ENCODE measurements around the gene GABRB2. TPM values are rescaled to one million over a fixed set of nuclear protein-coding genes. Genes with fewer than 3 reads are reported as not detected.

GABRB2 gene
- total RNA-seq, 1 experiment from 2014 or later, result not detected

- ATAC-seq (no peak), DNase-seq (ENCODE audit: low read depth, low spot score) (no peak)
- Histone ChIP-seq H3K36me3 (ENCODE audit: control insufficient read depth, insufficient read depth, low read length) (no peaks in the 10 kb centered on the region), H3K9me3 (ENCODE audit: control insufficient read depth, insufficient read depth, low read depth, low read length) (no peaks in the 10 kb centered on the region), H3K27ac (ENCODE audit: low read length) (no peak overlapping the region), H3K4me1 (ENCODE audit: control insufficient read depth, insufficient read depth, low read length) (no peaks in the 10 kb centered on the region), H3K4me3 (ENCODE audit: low read depth in 2 of 2, low read length in 2 of 2) (no peak overlapping the region), H3K27me3 (ENCODE audit: control insufficient read depth, insufficient read depth, low read length) (no peaks in the 10 kb centered on the region; the same call in 1 of the 2 replicates)
- TF ChIP-seq SIN3A (IDR thresholded peaks at IDR 0.05; ENCODE audit: borderline replicate concordance, insufficient read depth, low read depth, low read length), result no peak
- TF ChIP-seq, protein P1, sequence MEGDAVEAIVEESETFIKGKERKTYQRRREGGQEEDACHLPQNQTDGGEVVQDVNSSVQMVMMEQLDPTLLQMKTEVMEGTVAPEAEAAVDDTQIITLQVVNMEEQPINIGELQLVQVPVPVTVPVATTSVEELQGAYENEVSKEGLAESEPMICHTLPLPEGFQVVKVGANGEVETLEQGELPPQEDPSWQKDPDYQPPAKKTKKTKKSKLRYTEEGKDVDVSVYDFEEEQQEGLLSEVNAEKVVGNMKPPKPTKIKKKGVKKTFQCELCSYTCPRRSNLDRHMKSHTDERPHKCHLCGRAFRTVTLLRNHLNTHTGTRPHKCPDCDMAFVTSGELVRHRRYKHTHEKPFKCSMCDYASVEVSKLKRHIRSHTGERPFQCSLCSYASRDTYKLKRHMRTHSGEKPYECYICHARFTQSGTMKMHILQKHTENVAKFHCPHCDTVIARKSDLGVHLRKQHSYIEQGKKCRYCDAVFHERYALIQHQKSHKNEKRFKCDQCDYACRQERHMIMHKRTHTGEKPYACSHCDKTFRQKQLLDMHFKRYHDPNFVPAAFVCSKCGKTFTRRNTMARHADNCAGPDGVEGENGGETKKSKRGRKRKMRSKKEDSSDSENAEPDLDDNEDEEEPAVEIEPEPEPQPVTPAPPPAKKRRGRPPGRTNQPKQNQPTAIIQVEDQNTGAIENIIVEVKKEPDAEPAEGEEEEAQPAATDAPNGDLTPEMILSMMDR (IDR thresholded peaks at IDR 0.05), result no peak
- no peak for TF ChIP-seq POLR2AphosphoS5 (IDR thresholded peaks at IDR 0.05; ENCODE audit: low read depth, low read length)
- no peak for TF ChIP-seq TCF7L2 (IDR thresholded peaks at IDR 0.05; ENCODE audit: low read depth, low read length)
- TF ChIP-seq, protein P2, sequence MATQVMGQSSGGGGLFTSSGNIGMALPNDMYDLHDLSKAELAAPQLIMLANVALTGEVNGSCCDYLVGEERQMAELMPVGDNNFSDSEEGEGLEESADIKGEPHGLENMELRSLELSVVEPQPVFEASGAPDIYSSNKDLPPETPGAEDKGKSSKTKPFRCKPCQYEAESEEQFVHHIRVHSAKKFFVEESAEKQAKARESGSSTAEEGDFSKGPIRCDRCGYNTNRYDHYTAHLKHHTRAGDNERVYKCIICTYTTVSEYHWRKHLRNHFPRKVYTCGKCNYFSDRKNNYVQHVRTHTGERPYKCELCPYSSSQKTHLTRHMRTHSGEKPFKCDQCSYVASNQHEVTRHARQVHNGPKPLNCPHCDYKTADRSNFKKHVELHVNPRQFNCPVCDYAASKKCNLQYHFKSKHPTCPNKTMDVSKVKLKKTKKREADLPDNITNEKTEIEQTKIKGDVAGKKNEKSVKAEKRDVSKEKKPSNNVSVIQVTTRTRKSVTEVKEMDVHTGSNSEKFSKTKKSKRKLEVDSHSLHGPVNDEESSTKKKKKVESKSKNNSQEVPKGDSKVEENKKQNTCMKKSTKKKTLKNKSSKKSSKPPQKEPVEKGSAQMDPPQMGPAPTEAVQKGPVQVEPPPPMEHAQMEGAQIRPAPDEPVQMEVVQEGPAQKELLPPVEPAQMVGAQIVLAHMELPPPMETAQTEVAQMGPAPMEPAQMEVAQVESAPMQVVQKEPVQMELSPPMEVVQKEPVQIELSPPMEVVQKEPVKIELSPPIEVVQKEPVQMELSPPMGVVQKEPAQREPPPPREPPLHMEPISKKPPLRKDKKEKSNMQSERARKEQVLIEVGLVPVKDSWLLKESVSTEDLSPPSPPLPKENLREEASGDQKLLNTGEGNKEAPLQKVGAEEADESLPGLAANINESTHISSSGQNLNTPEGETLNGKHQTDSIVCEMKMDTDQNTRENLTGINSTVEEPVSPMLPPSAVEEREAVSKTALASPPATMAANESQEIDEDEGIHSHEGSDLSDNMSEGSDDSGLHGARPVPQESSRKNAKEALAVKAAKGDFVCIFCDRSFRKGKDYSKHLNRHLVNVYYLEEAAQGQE (IDR thresholded peaks at IDR 0.05; ENCODE audit: insufficient read depth in 1 of 2, low read depth in 2 of 2, low read length in 1 of 2), result no peak
- no TSS peak for BruUV-seq (replicated peaks)
- in situ Hi-C loops (cut with HindIII; ENCODE audit: low pct_unique_long_range_greater_than_20kb, low sequenced_read_pairs) (no loop called here), intact Hi-C loops (cut with micrococcal nuclease; ENCODE audit: unreplicated experiment) (no loop called here)
- ChIA-PET CTCF (no interaction called here), POLR2A (no interaction called here)
These were observed 260.4 kb downstream of the GABRB2 start for GRCh38 chr5:161286066-161286655.

DNA sequence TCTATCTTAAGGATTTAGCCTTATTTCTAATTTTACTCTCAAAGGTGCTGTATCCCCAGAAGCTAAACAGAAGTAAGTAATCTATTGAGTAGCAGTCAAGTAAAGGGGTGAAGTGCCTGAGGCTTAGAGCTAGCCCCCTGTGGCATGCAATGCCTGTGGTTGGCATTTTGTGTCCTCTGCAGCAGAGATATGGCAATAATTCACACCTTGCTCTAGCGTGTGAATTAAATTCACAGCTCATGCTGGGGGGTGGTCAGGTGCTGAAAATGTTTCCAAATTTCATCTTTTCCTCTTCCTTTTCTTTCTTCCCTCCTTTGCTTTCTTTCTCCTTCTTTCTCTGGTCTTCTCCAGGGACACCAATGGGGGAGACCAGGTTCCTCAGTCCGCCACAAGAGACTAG is 262.1 kb downstream of the GABRB2 start:
- intact Hi-C loops (cut with micrococcal nuclease; ENCODE audit: unreplicated experiment) (no loop called here), in situ Hi-C loops (cut with HindIII; ENCODE audit: low pct_unique_long_range_greater_than_20kb, low sequenced_read_pairs) (no loop called here)
- ChIA-PET POLR2A (no interaction called here), CTCF (no interaction called here)
- H3K36me3 ChIP-seq (ENCODE audit: control insufficient read depth, insufficient read depth, low read length), result no peaks in the 10 kb centered on the region
- no peaks in the 10 kb centered on the region for H3K4me1 ChIP-seq (ENCODE audit: control insufficient read depth, insufficient read depth, low read length)
- no peak for DNase-seq (ENCODE audit: low read depth, low spot score)
- no peak for ATAC-seq
- H3K27me3 ChIP-seq (ENCODE audit: control insufficient read depth, insufficient read depth, low read length), result no peaks in the 10 kb centered on the region
- H3K4me3 ChIP-seq (ENCODE audit: low read depth in 2 of 2, low read length in 2 of 2), result no peak overlapping the region
- no peak overlapping the region for H3K27ac ChIP-seq (ENCODE audit: low read length)
- no peaks in the 10 kb centered on the region for H3K9me3 ChIP-seq (ENCODE audit: control insufficient read depth, insufficient read depth, low read depth, low read length)
- no TSS peak for BruUV-seq (replicated peaks)
- TF ChIP-seq, protein P1 (IDR thresholded peaks at IDR 0.05), result no peak
- TF ChIP-seq POLR2AphosphoS5 (IDR thresholded peaks at IDR 0.05; ENCODE audit: low read depth, low read length) (no peak), SIN3A (IDR thresholded peaks at IDR 0.05; ENCODE audit: borderline replicate concordance, insufficient read depth, low read depth, low read length) (no peak), TCF7L2 (IDR thresholded peaks at IDR 0.05; ENCODE audit: low read depth, low read length) (no peak)
- TF ChIP-seq, protein P2 (IDR thresholded peaks at IDR 0.05; ENCODE audit: insufficient read depth in 1 of 2, low read depth in 2 of 2, low read length in 1 of 2), result no peak

Data from Panc1 (cell line).